ENCODE measurements around the gene RCAN1.
"Not testable (repeated sequence)": the region's sequence is repeated elsewhere in the genome, so short reads cannot be mapped to it uniquely, and the experiment has no call there.

RCAN1 gene

DNA sequence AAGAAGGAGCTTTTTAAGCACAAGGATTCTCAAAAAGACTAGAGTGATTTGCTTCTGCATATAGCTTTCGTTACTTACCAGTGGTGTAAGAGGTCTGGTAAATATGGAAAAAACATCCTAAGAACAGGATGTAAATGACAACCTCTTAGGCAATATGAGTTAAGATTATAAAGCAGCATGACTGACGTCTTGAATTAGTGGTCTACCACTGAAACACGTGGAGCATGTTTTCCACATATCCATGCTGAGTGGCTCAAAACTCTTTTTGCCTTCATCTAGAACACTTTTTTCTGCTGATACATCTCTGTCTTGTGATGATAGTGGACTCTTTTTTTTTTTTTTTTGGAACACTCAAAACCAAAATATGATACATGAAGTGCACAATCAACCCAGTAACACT, 44.6 kb downstream of the RCAN1 start:
- DNase-seq (ENCODE audit: low read depth in 3 of 3, low spot score in 1 of 3), result no peak

DNA sequence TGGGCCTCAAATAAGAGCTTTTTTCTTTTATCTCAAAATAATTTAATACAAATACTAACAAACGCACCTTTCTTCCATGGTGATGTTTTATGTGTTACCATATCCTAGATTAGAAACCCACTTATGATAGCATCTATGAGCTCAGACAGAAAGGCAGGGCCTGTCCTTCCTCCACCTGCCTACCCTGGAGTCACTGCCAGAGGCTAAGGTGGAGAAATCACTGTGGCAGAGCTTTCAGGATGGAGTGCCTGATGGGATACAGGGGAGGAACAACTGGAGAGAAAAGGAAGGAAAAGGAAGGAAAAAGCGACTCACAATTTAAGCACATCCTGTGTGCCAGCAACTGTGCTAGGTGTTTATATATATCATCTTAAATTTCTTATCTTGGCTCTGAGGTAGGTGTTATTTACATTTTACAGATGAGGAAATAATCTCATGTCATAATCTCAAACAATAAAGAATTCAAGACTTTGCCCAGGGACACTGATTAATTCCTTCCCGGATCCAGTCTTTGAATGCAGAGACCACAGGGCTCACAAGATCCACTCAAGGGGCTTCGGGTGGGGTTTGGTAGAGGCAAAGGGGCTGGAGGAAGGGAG, 45.4 kb downstream of the RCAN1 start:
- DNase-seq (ENCODE audit: low read depth in 3 of 3, low spot score in 1 of 3), result no peak

DNA sequence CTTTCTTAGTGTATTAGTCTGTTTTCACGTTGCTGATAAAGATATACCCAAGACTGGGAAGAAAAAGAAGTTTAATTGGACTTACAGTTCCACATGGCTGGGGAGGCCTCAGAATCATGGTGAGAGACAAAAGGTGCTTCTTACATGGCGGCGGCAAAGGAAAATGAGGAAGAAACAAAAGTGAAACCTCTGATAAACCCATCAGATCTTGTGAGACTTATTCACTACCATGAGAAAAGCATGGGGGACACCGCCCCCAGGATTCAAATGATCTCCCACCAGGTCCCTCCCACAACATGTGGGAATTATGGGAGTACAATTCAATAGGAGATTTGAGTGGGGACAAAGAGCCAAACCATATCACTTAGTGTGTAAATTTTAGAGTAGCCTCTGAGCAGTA, 46.1 kb downstream of the RCAN1 start:
- not testable (repeated sequence) for DNase-seq (ENCODE audit: low read depth in 3 of 3, low spot score in 1 of 3)

DNA sequence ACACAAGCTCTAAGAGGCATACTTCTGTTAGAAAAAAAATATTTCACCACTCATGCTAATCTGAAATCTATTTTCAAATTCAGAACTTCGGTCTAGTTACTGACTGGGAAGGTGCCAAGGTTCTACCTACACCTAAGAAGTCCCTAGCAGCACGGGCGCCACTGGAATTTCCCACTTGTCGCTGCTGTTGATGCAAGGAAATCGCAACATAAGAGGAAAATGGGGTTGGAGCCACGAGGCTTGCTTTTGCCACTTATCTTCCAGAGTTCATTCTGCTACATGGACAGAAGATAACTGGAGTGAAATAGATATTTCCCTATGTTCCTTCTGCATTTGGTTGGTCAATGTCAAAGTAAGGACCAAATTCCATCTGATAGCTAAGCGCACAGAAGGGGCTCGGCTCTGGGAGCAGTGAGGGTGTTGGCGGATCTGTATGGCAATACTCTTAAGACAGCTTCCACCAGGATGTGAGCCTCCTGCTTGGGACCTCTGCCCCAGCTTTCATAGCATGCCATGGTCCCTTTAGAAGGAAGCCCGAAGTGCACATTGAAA, 47.2 kb downstream of the RCAN1 start:
- no peak for DNase-seq (ENCODE audit: low read depth in 3 of 3, low spot score in 1 of 3)

GRCh38 chr21:34565238-34565637, 49.7 kb downstream of the RCAN1 start:
- no peak for DNase-seq (ENCODE audit: low read depth in 3 of 3, low spot score in 1 of 3)

- DNase-seq (ENCODE audit: low read depth in 3 of 3, low spot score in 1 of 3), result not testable (repeated sequence)
These were observed 51.5 kb downstream of the RCAN1 start for GRCh38 chr21:34563370-34563769.

- DNase-seq (ENCODE audit: low read depth in 3 of 3, low spot score in 1 of 3), result no peak
These were observed 53.1 kb downstream of the RCAN1 start for GRCh38 chr21:34561806-34562205.

DNA sequence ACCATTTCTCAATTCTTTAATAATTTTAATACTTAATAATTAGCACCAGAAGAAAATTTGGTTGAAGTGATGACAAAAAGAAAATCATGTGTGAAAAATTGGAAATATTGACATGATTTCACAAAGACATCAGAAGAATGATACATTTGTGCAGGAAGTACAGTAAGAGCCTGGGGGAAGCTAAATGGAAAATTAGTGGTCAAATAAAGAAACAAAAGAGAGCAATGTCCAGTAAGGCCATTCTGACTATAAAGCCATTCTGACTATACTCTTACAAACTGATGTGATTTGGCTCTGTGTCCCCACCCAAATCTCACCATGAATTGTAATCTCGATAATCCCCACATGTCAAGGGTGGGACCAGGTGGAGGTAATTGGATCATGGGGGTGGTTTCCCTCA, 54.3 kb downstream of the RCAN1 start:
- DNase-seq (ENCODE audit: low read depth in 3 of 3, low spot score in 1 of 3), result no peak

DNA sequence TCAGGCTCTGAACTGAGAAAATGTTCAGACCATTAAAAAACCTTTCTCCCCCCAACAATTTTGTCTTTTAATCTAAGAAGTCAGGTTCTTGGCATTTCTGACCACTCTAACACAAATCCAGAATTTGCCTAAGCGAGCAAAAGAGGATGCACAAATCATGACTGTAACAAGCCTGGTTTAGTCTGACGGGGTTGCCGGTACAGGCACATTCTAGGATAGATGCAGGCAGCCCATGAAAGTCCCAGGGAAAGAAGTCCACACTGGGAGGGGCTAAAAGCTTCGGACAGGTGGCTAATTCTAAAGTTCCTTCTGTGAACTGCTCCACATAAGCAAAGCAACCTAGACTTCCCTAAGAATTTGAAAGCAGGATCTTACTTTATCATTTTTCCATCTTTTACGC, 54.9 kb downstream of the RCAN1 start:
- DNase-seq (ENCODE audit: low read depth in 3 of 3, low spot score in 1 of 3), result no peak

DNA sequence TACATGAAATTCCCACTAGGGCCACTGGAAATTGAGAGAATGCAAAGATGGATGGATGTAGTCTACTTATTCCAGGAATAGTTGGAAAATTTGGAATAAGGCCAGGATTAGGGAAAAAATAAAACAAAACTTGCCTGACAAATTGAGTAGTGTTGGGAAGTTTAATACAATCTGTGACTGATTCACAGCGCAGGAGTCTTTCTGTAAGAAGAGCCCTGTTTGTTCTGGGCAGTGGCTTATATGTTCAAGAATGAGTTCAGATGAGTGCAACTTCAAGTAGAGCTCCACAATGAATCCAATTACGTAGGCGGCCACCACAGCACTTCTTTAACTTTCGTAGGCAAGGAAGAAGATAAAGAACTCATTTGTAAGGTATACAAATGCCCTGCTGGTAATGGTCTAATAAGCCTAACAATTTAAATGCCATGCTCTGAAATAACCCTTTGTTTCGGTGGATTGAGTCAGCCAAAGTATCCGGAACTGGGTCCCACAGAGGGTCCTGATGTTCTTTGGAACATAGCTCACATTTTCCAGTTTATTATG, 55.8 kb downstream of the RCAN1 start:
- DNase-seq (ENCODE audit: low read depth in 3 of 3, low spot score in 1 of 3), result no peak

- DNase-seq (ENCODE audit: low read depth in 3 of 3, low spot score in 1 of 3), result no peak
These were observed 56.7 kb downstream of the RCAN1 start for GRCh38 chr21:34558166-34558565.

- DNase-seq (ENCODE audit: low read depth in 3 of 3, low spot score in 1 of 3), result no peak
These were observed 57.7 kb downstream of the RCAN1 start for GRCh38 chr21:34557261-34557660.

DNA sequence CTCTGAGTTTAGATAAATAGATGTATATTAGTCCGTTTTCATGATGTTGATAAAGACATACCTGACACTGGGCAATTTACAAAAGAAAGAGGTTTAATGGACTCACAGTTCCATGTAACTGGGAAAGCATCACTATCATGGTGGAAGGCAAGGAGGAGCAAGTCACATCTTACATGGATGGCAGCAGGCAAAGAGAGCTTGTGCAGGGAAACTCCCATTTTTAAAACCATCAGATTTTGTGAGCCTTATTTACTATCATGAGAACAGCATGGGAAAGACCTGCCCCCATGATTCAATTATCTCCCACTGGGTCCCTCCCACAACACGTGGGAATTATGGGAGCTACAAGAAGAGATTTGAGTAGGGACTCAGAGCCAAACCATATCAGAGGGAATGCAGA, 60.2 kb downstream of the RCAN1 start:
- DNase-seq (ENCODE audit: low read depth in 3 of 3, low spot score in 1 of 3), result not testable (repeated sequence)

- no peak for DNase-seq (ENCODE audit: low read depth in 3 of 3, low spot score in 1 of 3)
These were observed 60.7 kb downstream of the RCAN1 start for GRCh38 chr21:34554227-34554626.

- DNase-seq (ENCODE audit: low read depth in 3 of 3, low spot score in 1 of 3), result no peak
These were observed 61.6 kb downstream of the RCAN1 start for GRCh38 chr21:34553151-34553952.

- no peak for DNase-seq (ENCODE audit: low read depth in 3 of 3, low spot score in 1 of 3)
These were observed 62.4 kb downstream of the RCAN1 start for GRCh38 chr21:34552360-34553098.

- DNase-seq (ENCODE audit: low read depth in 3 of 3, low spot score in 1 of 3), result no peak
These were observed 64.6 kb downstream of the RCAN1 start for GRCh38 chr21:34550182-34550799.

DNA sequence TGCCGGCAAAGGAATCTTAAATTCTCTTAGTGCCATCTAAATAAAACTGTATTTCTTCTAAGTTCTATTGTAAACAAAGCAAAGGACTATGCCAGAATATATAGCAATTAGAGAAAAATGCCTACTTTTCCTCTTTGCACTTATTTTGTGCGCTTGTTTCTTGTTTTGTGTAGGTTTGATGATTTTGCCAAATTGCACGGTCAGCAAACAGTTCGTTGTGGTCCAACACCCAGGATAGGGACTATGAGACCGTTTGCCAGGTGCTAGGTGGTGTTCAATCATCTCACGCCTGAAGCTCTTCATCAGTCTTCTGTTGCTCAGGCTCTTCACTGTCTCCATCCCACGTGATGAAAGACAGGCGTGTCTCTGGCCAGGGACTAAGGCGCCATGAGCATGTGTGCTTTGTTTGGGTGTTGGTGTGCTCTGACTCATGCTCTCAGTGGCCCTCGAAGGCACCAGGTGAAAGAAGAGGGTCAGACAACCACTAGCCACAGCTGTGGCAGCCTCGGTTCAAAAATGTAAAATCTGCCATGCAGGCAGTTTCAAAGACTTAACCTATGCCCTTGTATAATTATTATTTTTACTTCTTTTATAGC, 66.0 kb downstream of the RCAN1 start:
- no peak for DNase-seq (ENCODE audit: low read depth in 3 of 3, low spot score in 1 of 3)

GRCh38 chr21:34546542-34546941, 68.4 kb downstream of the RCAN1 start:
- no peak for DNase-seq (ENCODE audit: low read depth in 3 of 3, low spot score in 1 of 3)

DNA sequence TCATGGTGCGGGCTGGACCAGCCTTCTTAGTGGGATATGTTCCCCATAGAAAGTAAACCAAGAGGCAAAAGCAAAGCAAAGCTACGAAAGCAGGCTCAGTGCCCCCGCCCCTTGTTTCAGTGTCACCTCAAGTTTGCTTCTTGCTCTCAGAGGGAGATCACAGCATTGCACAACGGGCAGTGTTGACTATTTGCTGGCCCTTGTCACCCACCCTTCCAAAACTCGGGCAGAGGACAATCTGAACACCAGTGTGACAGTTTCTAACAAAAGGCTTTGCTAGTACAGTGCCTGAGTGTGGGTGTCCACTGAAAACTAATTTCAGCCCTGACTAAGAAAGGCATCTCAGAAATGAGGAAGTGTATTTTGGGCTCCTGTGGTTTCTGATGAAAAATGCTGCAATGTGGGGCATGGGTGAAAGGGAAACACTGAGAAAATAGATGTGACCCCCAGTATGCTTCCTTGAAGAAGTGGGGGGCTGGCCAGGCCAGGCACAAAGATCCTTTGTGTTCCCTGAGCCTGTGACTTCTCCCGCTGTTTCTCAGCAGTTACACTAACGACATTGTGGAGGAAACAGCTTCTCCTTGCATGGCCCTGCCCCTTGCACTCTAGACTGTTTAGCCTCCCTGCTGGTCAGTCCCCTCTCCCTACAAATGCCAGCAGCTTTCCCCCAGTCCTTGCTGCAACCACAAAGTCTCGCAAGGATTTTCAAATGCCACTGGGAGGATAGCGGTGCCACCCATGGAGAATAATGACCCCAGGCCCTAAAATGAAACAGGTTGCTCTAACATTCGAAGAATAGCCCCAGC, 69.6 kb downstream of the RCAN1 start:
- DNase-seq (ENCODE audit: low read depth in 3 of 3, low spot score in 1 of 3), result no peak
